Neural cell (in vitro differentiated cells): ENCODE measurements around the gene ZNF502. TPM values are rescaled to one million over a fixed set of nuclear protein-coding genes. Genes with fewer than 3 reads are reported as not detected.

Source experiments
- H2AFZ ChIP-seq: fragments of 200-600, 300-800 bp; sonication (generic), shearing (Covaris generic); 2 replicates; pipeline ENCODE4 v1.6.0; 2014; ENCODE audit warnings: low read depth, mild to moderate bottlenecking, antibody characterized with exemption, low read length, moderate library complexity
- H3F3A ChIP-seq: fragments of 200-600 bp; shearing (Covaris generic); 2 replicates; pipeline ENCODE4 v1.6.1; 2016; ENCODE audit warnings: mild to moderate bottlenecking, moderate library complexity, mixed read lengths, antibody characterized with exemption, low read length; ENCODE audit not compliant: insufficient read depth, poor library complexity, severe bottlenecking
- H3K27ac ChIP-seq: fragments of 200-600, 300-800 bp; sonication (generic), shearing (Covaris generic); 2 replicates; pipeline ENCODE4 v1.5.1; 2014; ENCODE audit warnings: mild to moderate bottlenecking, low read length, moderate library complexity
- H3K27me3 ChIP-seq: fragments of 300-800, 200-600 bp; sonication (generic), shearing (Covaris generic); 2 replicates; pipeline ENCODE4 v1.6.0; 2014; ENCODE audit warnings: mild to moderate bottlenecking, low read depth, low read length, moderate library complexity; ENCODE audit not compliant: insufficient read depth
- H3K36me3 ChIP-seq: fragments of 300-800, 200-600 bp; sonication (generic), shearing (Covaris generic); 2 replicates; pipeline ENCODE4 v1.5.1; 2014; ENCODE audit warnings: mild to moderate bottlenecking, antibody characterized with exemption, low read length, moderate library complexity; ENCODE audit not compliant: insufficient read depth
- H3K4me2 ChIP-seq: fragments of 300-800, 200-600 bp; sonication (generic), shearing (Covaris generic); 2 replicates; pipeline ENCODE4 v1.6.0; 2014; ENCODE audit warnings: mild to moderate bottlenecking, low read length
- H3K4me3 ChIP-seq: fragments of 300-800, 200-600 bp; sonication (generic), shearing (Covaris generic); 2 replicates; pipeline ENCODE4 v1.5.1; 2014; ENCODE audit warnings: mild to moderate bottlenecking, low read length, moderate library complexity
- H3K79me2 ChIP-seq: fragments of 200-600 bp; shearing (Covaris generic); replicated peaks from 2 replicates; pipeline ENCODE4 v1.6.0; 2014; ENCODE audit warnings: mild to moderate bottlenecking, low read length, moderate library complexity; ENCODE audit not compliant: insufficient read depth
- H3K9ac ChIP-seq: fragments of 300-800, 200-600 bp; sonication (generic), shearing (Covaris generic); 2 replicates; pipeline ENCODE4 v1.6.1; 2016; ENCODE audit warnings: mild to moderate bottlenecking, low read length, mixed read lengths
- H3K9me2 ChIP-seq: fragments of 200-600 bp; shearing (Covaris generic); 2 replicates; pipeline ENCODE4 v1.6.1; 2016; ENCODE audit warnings: mild to moderate bottlenecking, low read length, mixed read lengths; ENCODE audit not compliant: insufficient read depth
- H3K9me3 ChIP-seq: fragments of 200-600, 300-800 bp; sonication (generic), shearing (Covaris generic); 2 replicates; pipeline ENCODE4 v1.6.1; 2016; ENCODE audit warnings: mild to moderate bottlenecking, mixed run types, low read length, moderate library complexity, mixed read lengths
- H4K20me1 ChIP-seq: fragments of 200-600 bp; shearing (Covaris generic); 2 replicates; pipeline ENCODE4 v1.6.1; 2016; ENCODE audit warnings: mild to moderate bottlenecking, mixed run types; ENCODE audit not compliant: insufficient read depth
- CTCF ChIP-seq: fragments of 450-650 bp; IDR thresholded peaks from 2 replicates; pipeline ENCODE4 v1.5.1; 2014; ENCODE audit warnings: antibody characterized with exemption, mild to moderate bottlenecking, moderate library complexity; ENCODE audit not compliant: poor library complexity, severe bottlenecking
- EP300 ChIP-seq: fragments of 450-650 bp; conservative IDR thresholded peaks from 2 replicates; pipeline ENCODE4 v1.6.1; 2014; ENCODE audit warnings: antibody characterized with exemption, mild to moderate bottlenecking, moderate library complexity; ENCODE audit not compliant: poor library complexity, severe bottlenecking
- EZH2 ChIP-seq: fragments of 200-600, 300-800 bp; shearing (Covaris generic), sonication (generic); IDR thresholded peaks from 2 replicates; pipeline ENCODE4 v1.6.1; 2014; ENCODE audit warnings: antibody characterized with exemption, low read length, borderline replicate concordance, mild to moderate bottlenecking; ENCODE audit not compliant: insufficient read depth, poor library complexity, severe bottlenecking
- MXI1 ChIP-seq: fragments of 450-650 bp; conservative IDR thresholded peaks from 2 replicates; pipeline ENCODE4 v1.6.1; 2014; ENCODE audit warnings: antibody characterized with exemption, mild to moderate bottlenecking; ENCODE audit not compliant: poor library complexity, severe bottlenecking
- POLR2AphosphoS5 ChIP-seq: IDR thresholded peaks from 2 replicates; pipeline ENCODE4 v1.6.1; 2012
- RAD21 ChIP-seq: fragments of 450-650 bp; conservative IDR thresholded peaks from 2 replicates; pipeline ENCODE4 v1.6.1; 2014; ENCODE audit warnings: antibody characterized with exemption, mild to moderate bottlenecking, moderate library complexity
- REST ChIP-seq: IDR thresholded peaks from 2 replicates; pipeline ENCODE4 v1.6.1; 2012; ENCODE audit warnings: borderline replicate concordance
- SMC3 ChIP-seq: fragments of 450-650 bp; conservative IDR thresholded peaks from 2 replicates; pipeline ENCODE4 v1.6.1; 2014; ENCODE audit warnings: antibody characterized with exemption, mild to moderate bottlenecking, moderate library complexity; ENCODE audit not compliant: poor library complexity
- TAF1 ChIP-seq: IDR thresholded peaks from 2 replicates; pipeline ENCODE4 v1.6.1; 2012; ENCODE audit warnings: low read depth
- polyA plus RNA-seq: library from polyadenylated mRNA; depleted of rRNA; stranded (reverse); fragments of >200 nt; gene quantifications from 2 replicates; pipeline ENCODE4 v1.2.3, GENCODE V29; 2014

Gene ZNF502
- polyA plus RNA-seq, 1 donor from 2014 or later, result 16.0 TPM

- H3K27ac ChIP-seq, result no peak overlapping the region
- H3F3A ChIP-seq, result no peaks in the 10 kb centered on the region
- H3K4me3 ChIP-seq, result no peak overlapping the region
- TF ChIP-seq CTCF, result no peak
- no peak for TF ChIP-seq RAD21
- no peak for TF ChIP-seq POLR2AphosphoS5
- TF ChIP-seq TAF1, result no peak
- TF ChIP-seq REST, result no peak
- no peak for TF ChIP-seq EZH2
- no peak for TF ChIP-seq MXI1
- peaks cover 26% of the 10 kb centered on the region for H3K36me3 ChIP-seq
- H3K79me2 ChIP-seq, result no peaks in the 10 kb centered on the region
- no peaks in the 10 kb centered on the region for H4K20me1 ChIP-seq
- H3K9me2 ChIP-seq, result no peaks in the 10 kb centered on the region
- no peak overlapping the region for H3K9ac ChIP-seq
- H3K27me3 ChIP-seq, result no peaks in the 10 kb centered on the region
- H3K9me3 ChIP-seq, result peaks cover 40% of the 10 kb centered on the region
- no peak overlapping the region for H3K4me2 ChIP-seq
- H2AFZ ChIP-seq, result no peak overlapping the region
Measured at GRCh38 chr3:44721231-44722102, 9.0 kb downstream of the ZNF502 start.

DNA sequence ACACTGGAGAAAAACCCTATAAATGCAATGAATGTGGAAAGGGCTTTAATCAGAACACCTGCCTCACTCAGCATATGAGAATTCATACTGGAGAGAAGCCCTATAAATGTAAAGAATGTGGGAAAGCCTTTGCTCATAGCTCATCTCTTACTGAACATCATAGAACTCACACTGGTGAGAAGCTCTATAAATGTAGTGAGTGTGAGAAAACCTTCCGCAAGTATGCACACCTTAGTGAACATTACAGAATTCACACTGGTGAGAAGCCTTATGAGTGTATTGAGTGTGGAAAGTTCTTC is 9.6 kb downstream of the ZNF502 start:
- no peaks in the 10 kb centered on the region for H4K20me1 ChIP-seq
- peaks cover 40% of the 10 kb centered on the region for H3K9me3 ChIP-seq
- no peaks in the 10 kb centered on the region for H3K9me2 ChIP-seq
- peaks cover 26% of the 10 kb centered on the region for H3K36me3 ChIP-seq
- H3K9ac ChIP-seq, result no peak overlapping the region
- no peak overlapping the region for H3K4me2 ChIP-seq
- no peak overlapping the region for H2AFZ ChIP-seq
- no peaks in the 10 kb centered on the region for H3F3A ChIP-seq
- TF ChIP-seq EP300 (no peak), POLR2AphosphoS5 (no peak), TAF1 (no peak), RAD21 (no peak), REST (no peak), SMC3 (no peak), EZH2 (no peak), CTCF (no peak), MXI1 (no peak)
- H3K27ac ChIP-seq, result no peak overlapping the region
- no peak overlapping the region for H3K4me3 ChIP-seq
- no peaks in the 10 kb centered on the region for H3K27me3 ChIP-seq
- no peaks in the 10 kb centered on the region for H3K79me2 ChIP-seq
